ENCODE measurements around the gene MGAT4C.
"Not testable (repeated sequence)": the region's sequence is repeated elsewhere in the genome, so short reads cannot be mapped to it uniquely, and the experiment has no call there.

The MGAT4C gene

DNA sequence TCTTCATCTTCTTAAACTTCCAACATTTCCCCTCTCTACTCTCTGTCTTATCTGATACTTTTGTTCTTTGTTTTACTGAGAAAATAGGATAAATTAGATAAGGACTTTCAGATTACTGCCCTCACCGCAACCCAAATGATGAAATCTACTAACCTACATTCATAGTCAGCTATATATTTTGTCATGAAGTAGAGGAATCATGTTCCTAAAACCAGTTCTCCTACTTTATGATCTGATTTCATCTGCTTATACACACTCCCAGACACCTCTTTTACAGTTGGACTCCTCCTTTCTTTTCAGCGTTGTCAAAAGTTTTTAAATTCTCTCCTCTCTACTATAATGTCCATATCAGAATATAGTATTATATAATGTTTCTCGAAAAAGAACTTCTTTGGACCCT, 29.7 kb downstream of the MGAT4C start:
- no peak for DNase-seq

DNA sequence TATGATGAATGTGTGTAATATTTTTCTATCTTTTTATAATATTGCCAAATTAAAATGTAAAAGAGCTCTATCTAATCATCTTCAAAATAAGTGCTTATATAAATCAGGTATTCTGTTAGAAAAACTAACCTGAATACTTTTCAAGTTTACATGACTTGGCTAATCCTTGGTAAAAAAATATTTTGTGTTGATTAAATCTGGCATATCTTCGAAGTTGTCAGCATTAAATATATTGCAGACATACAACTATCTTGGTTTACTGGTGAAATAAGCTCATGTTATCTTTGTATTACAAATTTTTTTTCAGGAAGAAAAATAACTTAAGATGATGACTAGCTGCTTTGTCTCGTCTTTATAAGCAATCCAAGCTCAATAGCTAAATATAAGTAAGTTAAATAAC, 39.6 kb downstream of the MGAT4C start:
- DNase-seq, result no peak

DNA sequence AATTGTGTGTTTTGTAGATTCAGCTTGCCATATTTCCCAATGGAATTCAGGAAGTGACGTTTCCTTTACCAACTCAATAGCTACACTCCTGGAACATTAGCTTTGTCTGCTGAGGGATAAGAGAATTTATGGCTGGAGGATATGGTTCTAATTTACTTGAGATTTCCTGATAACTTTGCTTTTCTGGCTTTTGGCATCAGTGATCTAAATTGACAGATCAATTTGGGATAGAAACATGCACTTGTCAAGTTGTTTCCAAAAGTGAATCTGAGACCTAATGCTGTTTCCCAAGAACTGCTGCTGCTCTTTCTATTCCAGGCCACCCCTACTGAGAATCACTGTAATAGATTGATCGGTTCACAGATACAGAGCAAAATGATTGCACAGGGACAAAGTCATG, 43.2 kb downstream of the MGAT4C start:
- no peak for DNase-seq

DNA sequence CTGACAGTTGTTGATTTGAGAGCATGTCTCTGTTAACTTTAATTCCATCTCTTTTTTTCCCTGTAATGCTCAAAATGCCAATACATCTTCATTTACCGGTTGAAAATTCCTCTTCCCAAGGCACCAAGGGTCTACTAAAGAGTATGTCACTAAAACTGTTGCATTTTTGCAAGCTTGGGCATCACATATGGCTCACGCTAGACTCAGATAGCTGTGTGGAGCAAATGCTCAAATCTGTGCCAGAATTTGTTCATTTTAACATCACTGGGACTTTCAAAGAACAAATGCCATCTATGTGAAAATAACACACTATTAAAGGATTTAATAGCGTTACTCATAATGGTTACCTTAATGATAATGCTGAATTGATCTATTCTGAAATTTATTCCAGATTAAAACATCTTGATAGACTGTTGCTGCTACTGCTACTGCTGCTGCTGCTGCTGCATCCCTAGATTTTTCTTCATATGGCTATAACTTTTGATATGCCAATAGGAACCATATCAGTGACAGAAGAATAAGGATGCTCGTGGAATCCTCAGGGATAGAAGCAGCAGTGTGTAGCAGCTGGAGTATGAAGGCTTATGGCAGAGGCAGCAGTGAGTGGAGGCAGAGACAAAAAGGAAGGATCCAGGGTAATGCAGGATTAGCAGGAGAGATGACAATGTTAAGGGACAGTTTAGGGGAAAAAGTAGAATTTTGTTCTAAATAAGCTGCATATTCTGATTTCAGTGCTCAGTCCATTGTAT, 57.3 kb downstream of the MGAT4C start:
- DNase-seq, result no peak

DNA sequence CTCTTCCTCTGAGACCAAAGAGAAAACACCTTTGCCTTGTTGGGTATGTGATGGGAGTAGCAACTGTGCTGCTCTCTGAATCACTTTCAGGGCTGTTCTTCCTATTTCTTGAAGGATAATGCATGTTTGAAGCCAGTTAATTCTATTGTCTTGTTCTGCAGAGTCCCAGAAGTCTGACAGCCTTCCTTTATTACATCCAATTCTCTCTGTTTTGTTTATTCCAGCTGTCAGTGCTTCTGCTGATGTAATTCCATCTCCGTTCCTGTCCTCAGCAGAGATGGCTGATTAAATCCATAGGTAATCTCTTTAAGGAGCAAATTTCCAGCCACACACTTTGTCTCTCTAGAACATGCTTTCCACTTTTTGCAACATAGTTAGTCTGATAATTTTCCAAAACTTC, 59.7 kb downstream of the MGAT4C start:
- no peak for DNase-seq

DNA sequence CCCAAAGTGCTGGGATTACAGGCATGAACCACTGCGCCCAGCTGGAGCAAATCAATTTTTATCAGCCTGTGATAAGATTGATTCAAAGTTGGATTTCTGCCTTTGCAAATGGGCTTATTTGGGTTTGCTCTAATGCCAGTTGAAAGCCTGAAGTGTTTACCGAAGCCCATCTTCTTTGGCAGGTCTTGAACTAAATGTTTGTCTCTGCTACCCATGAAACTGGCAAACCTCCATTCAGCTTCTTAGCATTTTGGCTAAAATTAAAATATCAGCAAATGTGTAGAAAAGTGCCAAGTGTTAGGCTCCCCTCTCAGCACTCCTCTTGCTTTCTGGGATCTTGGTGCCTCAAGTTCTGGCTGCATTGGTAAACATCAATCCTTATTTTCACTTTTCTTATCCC, 61.5 kb downstream of the MGAT4C start:
- no peak for DNase-seq

DNA sequence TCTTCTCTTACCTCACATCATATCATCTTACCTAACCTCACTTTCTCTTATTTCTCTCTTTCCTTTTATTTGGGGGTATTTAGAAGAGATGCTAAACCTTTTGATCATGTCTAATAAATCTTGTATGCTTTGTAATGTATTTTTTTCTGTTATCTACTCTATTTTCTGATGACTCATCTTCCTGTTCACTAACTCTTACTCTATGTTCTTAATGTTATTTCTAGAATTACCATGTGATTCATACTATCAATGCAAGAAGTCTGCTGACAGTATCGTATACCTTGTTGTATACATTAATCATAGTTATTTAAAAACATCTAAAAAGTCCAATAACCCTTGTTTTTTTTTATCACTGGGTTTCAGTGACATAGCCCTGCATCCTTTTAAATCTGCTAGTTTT, 62.3 kb downstream of the MGAT4C start:
- no peak for DNase-seq

DNA sequence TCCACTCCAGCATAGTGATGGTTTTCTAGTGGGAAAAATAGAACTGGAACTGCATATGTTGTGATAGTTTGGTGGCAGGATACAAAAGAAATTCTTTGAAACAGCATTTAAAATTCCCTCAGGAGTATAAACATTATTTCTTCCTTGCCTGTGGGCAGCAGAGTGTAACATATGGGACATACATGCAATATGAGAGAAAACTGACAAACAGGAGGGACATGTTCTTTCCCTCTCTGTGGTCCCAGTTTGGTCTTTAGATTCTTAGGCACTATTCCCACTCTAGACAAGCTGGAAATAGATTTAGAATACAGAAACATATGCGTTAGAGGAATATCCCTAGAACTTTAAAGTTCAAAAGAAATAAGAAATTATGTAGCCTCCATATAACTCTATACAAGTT, 68.0 kb downstream of the MGAT4C start:
- no peak for DNase-seq

DNA sequence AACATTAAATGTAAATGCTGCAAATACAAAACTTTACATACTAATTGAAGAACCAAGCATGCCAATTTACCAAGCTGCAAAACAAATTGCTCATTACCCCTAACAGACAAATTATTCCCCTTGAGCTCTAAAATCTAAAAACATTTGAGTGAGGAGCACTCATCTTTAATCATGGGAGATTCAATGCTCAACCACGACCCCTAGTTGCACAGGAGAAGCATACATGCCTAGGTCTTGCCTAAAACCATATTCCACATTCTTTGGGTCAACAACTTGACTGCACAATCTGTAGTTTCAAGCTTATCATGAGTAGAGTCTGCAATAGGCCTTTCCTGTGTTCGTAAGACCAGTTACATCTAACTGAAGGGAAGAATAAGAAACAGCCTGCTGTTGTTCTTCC, 69.7 kb downstream of the MGAT4C start:
- no peak for DNase-seq

DNA sequence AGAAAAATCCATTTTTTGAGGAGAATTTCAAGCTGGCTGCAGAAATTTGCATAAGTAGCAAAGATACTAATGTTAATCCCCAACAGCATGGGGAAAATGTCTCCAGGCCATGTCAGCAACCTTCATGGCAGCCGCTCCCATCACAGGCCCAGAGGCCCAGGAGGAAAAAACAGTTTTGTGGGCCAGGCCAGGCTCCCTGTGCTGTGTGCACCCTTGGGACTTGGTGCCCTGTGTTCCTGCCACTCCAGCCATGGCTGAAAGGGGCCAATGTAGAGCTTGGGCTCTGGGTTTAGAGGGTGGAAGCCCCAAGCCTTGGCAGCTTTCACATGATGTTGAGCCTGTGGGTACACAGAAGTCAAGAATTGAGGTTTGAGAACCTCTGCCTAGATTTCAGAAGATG, 76.3 kb downstream of the MGAT4C start:
- no peak for DNase-seq

DNA sequence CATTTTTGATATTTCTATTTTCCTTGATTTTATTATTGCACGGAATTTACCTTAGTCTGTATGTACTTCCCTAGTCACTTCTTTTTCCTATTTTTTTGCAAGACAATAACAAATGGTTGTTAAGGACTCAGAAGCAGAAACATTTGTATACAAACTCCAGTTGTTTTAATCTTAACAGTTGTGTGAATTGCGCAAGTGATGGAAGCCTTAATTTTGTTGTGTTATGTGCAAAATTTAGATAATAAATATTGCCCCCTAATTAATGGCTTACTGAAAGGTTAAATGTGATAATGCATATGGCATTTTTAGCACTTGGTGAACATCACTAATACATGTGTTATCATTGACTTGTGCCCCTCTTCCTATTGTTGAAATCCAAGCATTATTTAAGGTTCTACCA, 82.0 kb downstream of the MGAT4C start:
- DNase-seq, result no peak

DNA sequence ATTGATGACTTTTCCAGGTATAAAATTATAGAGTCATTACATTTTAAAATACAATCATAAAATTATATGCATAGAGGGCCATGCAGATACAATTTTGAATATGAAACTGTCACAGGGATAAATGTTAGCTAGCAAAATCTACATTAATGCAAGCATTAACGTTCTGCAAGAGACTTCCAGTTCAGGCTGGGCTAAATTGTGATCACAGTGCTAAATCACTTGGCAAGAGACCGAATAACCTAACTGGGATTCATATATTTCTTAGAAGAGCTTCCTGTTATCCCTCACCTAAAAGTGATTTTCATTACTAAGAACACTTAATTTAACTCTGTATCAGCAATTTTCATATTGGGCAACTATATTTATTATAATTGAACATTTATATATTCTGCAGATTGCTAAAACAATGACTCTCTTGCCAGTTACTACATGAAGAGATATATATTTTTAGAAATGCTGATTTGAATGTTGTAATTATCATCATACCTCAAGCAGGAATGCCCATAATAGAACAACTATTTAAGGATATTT, 83.2 kb downstream of the MGAT4C start:
- DNase-seq, result no peak

DNA sequence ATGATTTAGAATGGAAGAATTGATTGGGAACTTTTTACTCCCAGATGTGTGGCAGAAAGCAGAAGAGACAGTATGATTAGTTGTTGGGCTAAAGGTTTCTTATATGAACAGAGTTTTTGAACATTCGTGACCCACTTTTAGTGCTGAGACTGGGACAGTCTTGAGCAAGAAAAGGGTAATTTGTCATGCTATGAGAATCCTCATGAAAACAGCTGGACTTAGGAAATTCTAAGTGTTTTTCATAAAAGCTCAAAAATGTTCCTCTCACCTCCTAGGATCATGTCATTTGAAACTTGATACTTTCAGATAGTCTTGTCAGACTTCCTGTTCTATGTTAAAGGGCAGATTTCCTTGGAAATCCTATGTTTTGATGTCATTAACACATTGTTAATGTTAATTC, 86.1 kb downstream of the MGAT4C start:
- DNase-seq, result no peak

DNA sequence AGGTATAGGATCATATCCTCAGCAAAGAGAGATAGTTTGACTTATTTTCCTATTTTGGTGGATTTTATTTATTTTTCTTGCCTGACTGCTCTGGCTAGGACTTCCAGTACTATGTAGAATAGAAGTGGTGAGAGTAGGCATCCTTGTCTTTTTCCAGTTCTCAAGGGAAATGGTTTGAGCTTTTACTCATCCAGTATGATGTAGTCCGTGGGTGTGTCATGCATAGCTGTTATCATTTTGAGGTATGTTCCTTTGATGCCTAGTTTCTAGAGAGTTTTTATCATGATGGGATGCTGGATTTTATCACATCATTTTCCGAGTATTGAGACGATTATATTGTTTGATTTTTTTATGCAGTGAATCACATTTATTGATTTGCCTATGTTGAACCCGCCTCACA, 97.2 kb downstream of the MGAT4C start:
- no peak for DNase-seq

DNA sequence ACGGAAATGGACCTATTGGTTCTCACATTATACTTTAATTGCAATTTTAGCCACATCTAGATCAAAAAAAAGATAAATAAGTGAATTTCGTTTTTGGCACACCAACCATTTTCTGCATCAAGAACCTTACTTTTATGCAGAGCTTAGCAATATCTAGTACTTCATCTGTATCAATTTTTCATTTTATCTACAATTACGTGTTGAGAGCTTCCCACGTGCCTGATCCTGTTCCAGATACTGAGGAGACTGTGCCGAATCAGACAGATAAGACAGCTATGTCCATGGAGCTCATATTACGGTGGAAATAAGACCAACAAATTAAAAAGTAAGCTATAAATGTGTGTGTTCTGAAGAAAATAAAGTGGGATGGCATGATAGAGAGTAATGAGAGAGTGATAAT, 101.6 kb downstream of the MGAT4C start:
- DNase-seq, result no peak

DNA sequence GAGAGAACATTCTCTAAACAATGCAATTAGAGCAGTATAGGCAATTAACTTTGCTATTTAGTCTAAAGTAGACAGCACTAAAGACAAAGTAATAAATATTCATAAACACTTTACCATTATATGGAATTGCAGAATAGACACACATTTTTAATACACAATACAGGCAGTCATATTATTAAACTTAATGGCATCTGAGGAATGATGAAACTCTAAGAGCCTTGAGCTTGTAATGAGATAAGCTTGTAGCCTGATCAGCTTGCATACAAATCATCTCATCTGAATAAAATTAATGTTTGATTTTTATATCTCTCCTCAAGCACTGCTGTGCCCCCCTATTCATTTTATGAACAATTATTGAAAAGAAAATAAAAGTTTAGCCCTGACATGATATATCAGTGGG, 107.6 kb downstream of the MGAT4C start:
- no peak for DNase-seq

DNA sequence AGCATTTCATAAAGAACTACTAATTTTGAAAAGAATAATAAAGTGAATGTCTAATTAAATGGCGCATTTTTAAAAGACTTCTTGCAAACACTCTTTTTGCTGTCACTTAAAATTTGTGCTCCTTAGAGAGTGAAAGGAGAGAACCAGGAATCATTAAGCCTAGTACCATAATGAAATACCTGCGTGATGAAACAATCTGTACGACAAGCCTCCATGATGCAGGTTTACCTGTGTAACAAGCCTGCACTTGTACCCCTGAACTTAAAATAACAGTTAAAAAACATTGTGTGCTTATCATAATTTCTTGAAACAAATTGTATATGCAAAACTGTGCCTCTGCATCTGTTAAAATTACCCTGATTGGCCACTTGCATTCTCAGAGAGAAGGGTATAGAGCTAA, 108.1 kb downstream of the MGAT4C start:
- no peak for DNase-seq

DNA sequence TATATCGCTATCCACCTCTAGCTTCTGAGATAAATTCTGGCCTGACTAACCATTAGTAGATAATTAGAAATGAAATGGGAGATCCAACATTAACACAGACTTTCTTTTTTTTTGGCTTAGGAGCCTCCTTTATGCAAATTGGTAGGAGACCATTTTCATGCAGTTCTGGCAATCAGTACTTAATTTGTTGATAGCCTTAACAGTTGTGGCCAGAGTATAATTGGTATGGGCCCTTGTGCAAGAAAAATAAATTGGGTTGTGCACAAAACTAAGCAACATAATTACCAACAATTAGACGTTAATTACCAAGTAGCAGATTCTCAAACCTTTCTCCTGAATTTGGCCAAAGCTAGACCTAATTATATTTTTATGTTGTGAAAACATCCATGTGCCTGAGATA, 111.0 kb downstream of the MGAT4C start:
- DNase-seq, result no peak

DNA sequence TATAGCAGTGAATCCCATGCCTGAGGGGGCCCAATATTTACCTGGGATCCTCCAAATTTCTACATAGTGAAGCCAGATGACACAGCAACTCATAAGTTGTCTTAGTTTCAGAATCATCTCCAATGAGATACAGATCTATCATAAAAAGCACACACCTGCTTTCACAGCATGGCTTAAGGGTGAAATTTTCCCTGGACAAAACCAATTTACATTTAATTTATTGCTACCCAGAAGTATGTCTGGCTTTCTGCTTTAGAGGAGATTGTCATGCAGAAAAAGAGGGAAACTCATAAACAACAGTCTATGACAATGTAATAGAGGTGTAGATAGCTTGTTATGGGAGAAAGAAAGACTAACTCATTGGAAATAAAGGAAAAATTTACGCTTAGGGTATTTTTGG, 113.0 kb downstream of the MGAT4C start:
- DNase-seq, result no peak

DNA sequence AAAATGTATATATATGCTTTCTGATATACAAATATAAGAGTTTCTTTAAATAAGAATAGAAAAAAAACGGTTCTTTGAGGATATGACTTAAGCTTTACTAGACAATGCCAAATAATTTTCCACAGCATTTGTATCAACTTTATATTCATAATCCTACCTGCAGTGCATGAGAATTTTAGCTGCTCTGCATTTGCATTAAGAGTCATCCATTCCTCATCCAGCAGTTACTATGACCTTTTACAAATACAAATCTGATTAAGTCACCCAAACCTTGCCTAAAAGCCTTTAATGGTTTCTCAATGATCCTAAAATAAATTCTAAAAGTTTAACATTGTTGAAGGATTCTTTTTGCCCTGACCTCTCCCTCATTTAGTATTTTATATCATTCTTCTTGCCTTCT, 116.5 kb downstream of the MGAT4C start:
- no peak for DNase-seq

DNA sequence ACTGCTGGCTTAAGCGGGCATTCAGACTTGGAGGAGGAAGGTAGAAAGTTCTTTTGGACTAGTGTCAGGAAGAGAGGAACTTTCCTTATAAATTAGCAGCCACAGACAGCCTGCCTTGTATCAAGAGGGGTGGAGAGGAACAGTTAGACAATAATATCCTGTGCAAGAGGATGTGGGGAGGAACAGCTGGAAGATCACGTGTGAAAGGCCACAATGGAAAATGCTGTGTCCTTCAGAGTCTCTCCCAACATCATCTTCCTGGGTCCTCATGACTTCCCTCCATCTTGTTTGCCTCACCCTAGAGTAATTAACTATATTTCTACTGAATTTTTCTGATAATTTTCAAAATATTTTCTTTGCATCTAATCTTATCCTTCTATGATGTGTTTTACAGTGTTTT, 117.4 kb downstream of the MGAT4C start:
- no peak for DNase-seq

DNA sequence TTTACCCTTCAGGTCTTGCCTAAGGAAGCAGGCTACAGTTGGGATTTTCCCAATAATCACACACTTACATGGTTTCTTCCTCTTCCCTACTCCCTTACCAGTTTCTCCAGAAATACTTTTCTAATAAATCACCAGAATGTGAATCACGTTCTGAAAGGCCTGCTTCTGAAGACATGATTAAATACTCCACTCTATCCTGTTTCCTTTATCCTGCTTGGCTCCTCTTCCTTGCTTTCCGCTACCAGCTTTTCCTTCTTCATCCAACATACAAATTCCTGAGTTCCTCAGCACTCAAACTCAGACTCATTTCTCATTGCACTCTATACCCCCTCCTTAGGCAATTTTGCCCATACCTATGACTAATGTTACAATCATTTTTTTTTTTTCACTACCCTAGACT, 118.3 kb downstream of the MGAT4C start:
- DNase-seq, result no peak

DNA sequence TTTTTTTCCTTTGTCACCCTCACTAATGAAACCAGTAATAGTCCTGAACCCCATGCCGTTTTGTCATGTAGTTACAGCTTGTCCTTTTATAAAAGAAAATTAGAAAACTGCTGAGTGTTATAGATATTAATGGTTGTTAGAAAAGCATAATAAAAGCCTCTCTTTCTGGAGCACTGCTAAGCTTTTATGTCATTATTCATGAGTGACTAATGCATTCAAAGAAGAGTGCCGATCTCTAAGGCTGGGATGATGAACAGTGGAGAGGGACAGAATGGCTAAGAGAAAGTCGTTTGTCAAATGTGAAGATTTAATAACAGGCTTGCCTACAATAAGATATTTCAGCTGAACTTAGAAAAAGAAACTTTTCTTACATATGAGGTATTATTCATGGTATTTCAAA, 121.6 kb downstream of the MGAT4C start:
- DNase-seq, result no peak

DNA sequence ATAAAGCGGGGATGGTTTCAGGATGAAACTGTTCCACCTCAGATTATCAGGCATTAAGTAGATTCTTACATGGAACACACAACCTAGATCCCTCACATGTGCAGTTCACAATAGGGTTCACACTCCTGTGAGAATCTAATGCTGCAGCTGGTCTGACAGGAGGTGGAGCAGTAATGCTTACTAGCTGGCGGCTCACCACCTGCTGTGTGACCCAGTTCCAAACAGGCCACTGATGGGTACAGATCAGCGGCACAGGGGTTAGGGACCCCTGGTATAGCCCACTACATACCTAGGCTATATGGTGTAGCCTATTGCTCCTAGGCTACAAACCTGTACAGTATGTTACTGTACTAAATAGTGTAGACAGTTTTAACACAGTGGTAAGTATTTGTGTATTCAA, 129.3 kb downstream of the MGAT4C start:
- not testable (repeated sequence) for DNase-seq

DNA sequence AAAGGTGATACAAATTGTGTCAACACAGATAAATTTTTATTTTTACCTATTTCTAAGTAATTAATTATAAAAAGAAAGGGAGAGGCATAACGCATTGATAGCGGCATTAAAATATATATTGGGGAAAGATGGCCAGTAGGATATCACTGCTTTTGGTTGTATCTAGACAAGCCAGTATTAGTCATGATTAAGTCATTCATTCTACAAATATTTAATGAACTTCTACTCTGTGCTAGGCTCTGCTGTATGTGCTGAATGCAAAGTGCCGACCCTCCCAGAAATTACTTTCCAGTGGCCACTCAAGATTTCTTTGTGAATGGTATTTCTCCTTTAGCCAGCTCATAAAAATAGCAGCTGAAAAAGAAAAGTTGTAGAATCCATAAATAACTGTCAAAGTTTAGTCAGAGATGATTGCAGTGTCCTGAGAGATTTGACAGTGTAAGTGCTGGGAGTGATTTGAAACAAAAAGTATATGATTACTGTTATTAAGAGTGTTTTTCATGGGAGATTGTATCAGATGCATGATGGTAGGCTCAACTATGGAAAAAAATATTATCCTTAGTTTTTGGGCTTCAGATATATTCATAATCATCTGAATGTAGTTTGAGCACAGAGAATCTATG, 133.2 kb downstream of the MGAT4C start:
- DNase-seq, result no peak
